Thyroid gland (tissue), 4 donors: ENCODE results near the gene GNB2.

ENCODE experiments used
- POLR2A ChIP-seq, 2 donors: fragments of 450-650 bp; IDR thresholded peaks; one replicate each; pipeline ENCODE4 v1.6.1; 2017; ENCODE audit warnings: antibody characterized with exemption in 2 of 2, mild to moderate bottlenecking in 2 of 2, moderate library complexity in 1 of 2
- TF ChIP-seq, protein P1 (sequence below), 6 experiments: fragments of 200-600 bp in 3 of 6; fragments of 450-650 bp in 3 of 6; sonication (generic) in 3 of 6; IDR thresholded peaks; one replicate each; pipeline ENCODE4 v1.5.1; 2016 to 2019; ENCODE audit warnings: antibody characterized with exemption in 6 of 6, mild to moderate bottlenecking in 2 of 6, inconsistent platforms in 1 of 6, moderate library complexity in 1 of 6

DNA sequence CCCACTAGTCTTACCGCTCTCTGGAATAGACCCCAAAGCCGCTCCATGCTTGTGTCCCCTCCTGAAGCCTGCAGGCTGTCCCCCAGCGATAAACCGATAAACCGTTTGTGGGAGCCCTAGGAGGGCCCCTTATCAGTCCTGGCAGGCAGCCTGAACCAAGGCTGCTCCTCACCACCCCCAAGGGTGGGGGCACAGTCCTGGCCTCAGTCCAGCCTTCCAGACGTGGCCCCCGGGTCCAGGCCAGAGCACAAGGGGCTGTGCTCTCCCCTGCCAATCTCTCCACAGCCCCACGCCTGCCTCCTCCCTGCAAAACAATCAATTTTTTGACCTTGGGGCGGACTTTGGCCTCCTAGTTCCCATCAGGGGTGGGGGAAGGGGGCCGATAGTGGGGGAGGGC is 32.1 kb upstream of the GNB2 start, which contains the start of gene TFR2:
- TF ChIP-seq, protein P1, sequence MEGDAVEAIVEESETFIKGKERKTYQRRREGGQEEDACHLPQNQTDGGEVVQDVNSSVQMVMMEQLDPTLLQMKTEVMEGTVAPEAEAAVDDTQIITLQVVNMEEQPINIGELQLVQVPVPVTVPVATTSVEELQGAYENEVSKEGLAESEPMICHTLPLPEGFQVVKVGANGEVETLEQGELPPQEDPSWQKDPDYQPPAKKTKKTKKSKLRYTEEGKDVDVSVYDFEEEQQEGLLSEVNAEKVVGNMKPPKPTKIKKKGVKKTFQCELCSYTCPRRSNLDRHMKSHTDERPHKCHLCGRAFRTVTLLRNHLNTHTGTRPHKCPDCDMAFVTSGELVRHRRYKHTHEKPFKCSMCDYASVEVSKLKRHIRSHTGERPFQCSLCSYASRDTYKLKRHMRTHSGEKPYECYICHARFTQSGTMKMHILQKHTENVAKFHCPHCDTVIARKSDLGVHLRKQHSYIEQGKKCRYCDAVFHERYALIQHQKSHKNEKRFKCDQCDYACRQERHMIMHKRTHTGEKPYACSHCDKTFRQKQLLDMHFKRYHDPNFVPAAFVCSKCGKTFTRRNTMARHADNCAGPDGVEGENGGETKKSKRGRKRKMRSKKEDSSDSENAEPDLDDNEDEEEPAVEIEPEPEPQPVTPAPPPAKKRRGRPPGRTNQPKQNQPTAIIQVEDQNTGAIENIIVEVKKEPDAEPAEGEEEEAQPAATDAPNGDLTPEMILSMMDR (IDR thresholded peaks at IDR 0.05) = no peak
- TF ChIP-seq POLR2A (IDR thresholded peaks at IDR 0.05) = no peak
